ENCODE results near the gene MT1F. TPM values are rescaled to one million over a fixed set of nuclear protein-coding genes. Genes with fewer than 3 reads are reported as not detected.
"Not testable (repeated sequence)": the region's sequence is repeated elsewhere in the genome, so short reads cannot be mapped to it uniquely, and the experiment has no call there.

The MT1F gene
- total RNA-seq, 2 experiments from 2014 or later = 15.8 to 16.4 TPM

- DNase-seq; POLR2A ChIA-PET; H3K4me3 Mint-ChIP-seq; H3K27ac Mint-ChIP-seq; H3K9me3 Mint-ChIP-seq; H3K36me3 Mint-ChIP-seq (ENCODE audit: low read depth): not testable (repeated sequence)
- Mint-ChIP-seq H3K4me1 (peaks cover 36% of the 10 kb centered on the region), H3K27me3 (peaks cover 82% of the 10 kb centered on the region)
- CTCF ChIA-PET = interaction anchor here (1.6 kb wide), 1 partner anchor 29 kb away, joined by 5 read pairs; no protein-coding TSS in a partner anchor
Measured at GRCh38 chr16:56671691-56672090, 13.9 kb downstream of the MT1F start.

- DNase-seq; H3K27ac Mint-ChIP-seq; H3K9me3 Mint-ChIP-seq; POLR2A ChIA-PET; H3K36me3 Mint-ChIP-seq (ENCODE audit: low read depth); H3K4me3 Mint-ChIP-seq: not testable (repeated sequence)
- peaks cover 78% of the 10 kb centered on the region for H3K27me3 Mint-ChIP-seq
- CTCF ChIA-PET = interaction anchor here (1.0 to 1.6 kb wide), 2 partner anchors 29 to 96 kb away, joined by 3 to 5 read pairs; no protein-coding TSS in a partner anchor
- peaks cover 36% of the 10 kb centered on the region for H3K4me1 Mint-ChIP-seq
Measured at GRCh38 chr16:56672171-56672570, 14.4 kb downstream of the MT1F start.

GRCh38 chr16:56672761-56673536, 15.2 kb downstream of the MT1F start:
- CTCF ChIA-PET = interaction anchor here (0.8 to 1.7 kb wide), 5 partner anchors 12 to 116 kb away, joined by 3 to 8 read pairs (median 3); no protein-coding TSS in a partner anchor
- Mint-ChIP-seq H3K36me3 (ENCODE audit: low read depth) (no peaks in the 10 kb centered on the region), H3K27me3 (peaks cover 72% of the 10 kb centered on the region), H3K9me3 (no peaks in the 10 kb centered on the region), H3K4me3 (no peak overlapping the region), H3K27ac (no peak overlapping the region), H3K4me1 (peaks cover 30% of the 10 kb centered on the region)
- POLR2A ChIA-PET = interaction anchor here (0.6 to 0.8 kb wide), 2 partner anchors 11 to 29 kb away, joined by 3 read pairs; no protein-coding TSS in a partner anchor
- no peak for DNase-seq

GRCh38 chr16:56673921-56674320, 16.2 kb downstream of the MT1F start:
- Mint-ChIP-seq H3K27me3 (peaks cover 64% of the 10 kb centered on the region), H3K27ac (no peak overlapping the region), H3K36me3 (ENCODE audit: low read depth) (no peaks in the 10 kb centered on the region), H3K4me3 (no peak overlapping the region), H3K4me1 (peaks cover 22% of the 10 kb centered on the region), H3K9me3 (no peaks in the 10 kb centered on the region)
- ChIA-PET POLR2A (interaction anchor here (0.6 to 1.1 kb wide), 2 partner anchors 8 to 10 kb away, joined by 3 to 5 read pairs; partner anchors contain the start of gene MT1X), CTCF (interaction anchor here (1.0 to 1.7 kb wide), 3 partner anchors 28 to 254 kb away, joined by 3 to 8 read pairs (median 3); no protein-coding TSS in a partner anchor)
- no peak for DNase-seq

DNA sequence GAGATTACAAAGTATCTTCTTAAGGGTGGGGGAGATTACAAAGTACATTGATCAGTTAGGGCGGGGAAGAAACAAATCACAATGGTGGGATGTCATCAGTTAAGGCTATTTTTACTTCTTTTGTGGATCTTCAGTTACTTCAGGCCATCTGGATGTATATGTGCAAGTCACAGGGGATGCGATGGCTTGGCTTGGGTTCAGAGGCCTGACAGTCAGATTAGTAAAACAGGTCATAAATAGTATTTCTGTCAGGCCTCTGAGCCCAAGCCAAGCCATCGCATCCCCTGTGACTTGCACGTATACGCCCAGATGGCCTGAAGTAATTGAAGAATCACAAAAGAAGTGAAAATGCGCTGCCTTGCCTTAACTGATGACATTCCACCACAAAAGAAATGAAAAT, 16.8 kb downstream of the MT1F start:
- POLR2A ChIA-PET = interaction anchor here (1.1 kb wide), 1 partner anchor 8 kb away, joined by 5 read pairs; the partner anchor contains the start of gene MT1X
- Mint-ChIP-seq H3K27me3 (peaks cover 58% of the 10 kb centered on the region), H3K4me1 (peaks cover 18% of the 10 kb centered on the region)
- CTCF ChIA-PET = interaction anchor here (1.2 to 1.7 kb wide), 2 partner anchors 27 to 253 kb away, joined by 3 to 8 read pairs; no protein-coding TSS in a partner anchor
- H3K27ac Mint-ChIP-seq; H3K4me3 Mint-ChIP-seq; H3K9me3 Mint-ChIP-seq; H3K36me3 Mint-ChIP-seq (ENCODE audit: low read depth); DNase-seq: not testable (repeated sequence)

DNA sequence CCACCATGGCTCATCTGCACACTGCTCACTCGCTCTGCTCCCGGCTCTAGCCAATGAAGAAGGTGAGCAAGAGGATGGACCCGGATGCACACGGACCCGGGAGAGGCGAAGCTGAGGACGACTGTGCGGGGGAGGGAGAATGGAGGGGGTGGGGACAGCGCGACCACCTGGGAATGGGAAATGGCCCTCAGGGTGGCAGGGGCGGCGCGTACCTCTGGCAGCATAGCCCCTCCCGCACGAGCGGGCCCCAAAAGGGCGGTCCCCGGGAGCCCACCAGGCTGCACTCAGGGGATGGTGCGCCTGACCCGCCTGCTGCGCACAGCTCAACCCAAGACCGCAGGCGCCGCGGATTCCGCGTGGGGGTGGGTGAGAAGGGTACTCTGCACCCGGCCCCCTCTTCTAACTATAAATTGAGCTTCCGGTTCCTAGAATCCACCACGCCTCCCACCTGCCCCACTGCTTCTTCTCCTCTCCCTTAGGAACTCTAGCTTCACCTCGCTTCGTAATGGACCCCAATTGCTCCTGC, 18.0 kb downstream of the MT1F start:
- CTCF ChIA-PET = interaction anchor here (0.7 to 1.6 kb wide), 3 partner anchors 14 to 32 kb away, joined by 3 to 12 read pairs (median 3); no protein-coding TSS in a partner anchor
- H3K27ac Mint-ChIP-seq = no peak overlapping the region

GRCh38 chr16:56677474-56677873, 19.7 kb downstream of the MT1F start:
- no peaks in the 10 kb centered on the region for H3K9me3 Mint-ChIP-seq
- POLR2A ChIA-PET = no interaction called here
- no peak for DNase-seq
- peaks cover 30% of the 10 kb centered on the region for H3K4me1 Mint-ChIP-seq
- peaks cover 30% of the 10 kb centered on the region for H3K27me3 Mint-ChIP-seq
- no peaks in the 10 kb centered on the region for H3K36me3 Mint-ChIP-seq (ENCODE audit: low read depth)
- H3K27ac Mint-ChIP-seq = no peak overlapping the region
- CTCF ChIA-PET = no interaction called here
- H3K4me3 Mint-ChIP-seq = no peak overlapping the region

More for the DNA sequence above, 18.0 kb downstream of the MT1F start:
- H3K27me3 Mint-ChIP-seq = peaks cover 46% of the 10 kb centered on the region
- peak overlapping the region; percentile 44 for H3K4me3 Mint-ChIP-seq
- H3K9me3 Mint-ChIP-seq = no peaks in the 10 kb centered on the region
- peak; percentile 60 for DNase-seq
- H3K4me1 Mint-ChIP-seq = peaks cover 21% of the 10 kb centered on the region
- POLR2A ChIA-PET = interaction anchor here (0.7 to 1.7 kb wide), 2 partner anchors 13 to 26 kb away, joined by 6 to 8 read pairs; no protein-coding TSS in a partner anchor
- H3K36me3 Mint-ChIP-seq (ENCODE audit: low read depth) = no peaks in the 10 kb centered on the region

DNA sequence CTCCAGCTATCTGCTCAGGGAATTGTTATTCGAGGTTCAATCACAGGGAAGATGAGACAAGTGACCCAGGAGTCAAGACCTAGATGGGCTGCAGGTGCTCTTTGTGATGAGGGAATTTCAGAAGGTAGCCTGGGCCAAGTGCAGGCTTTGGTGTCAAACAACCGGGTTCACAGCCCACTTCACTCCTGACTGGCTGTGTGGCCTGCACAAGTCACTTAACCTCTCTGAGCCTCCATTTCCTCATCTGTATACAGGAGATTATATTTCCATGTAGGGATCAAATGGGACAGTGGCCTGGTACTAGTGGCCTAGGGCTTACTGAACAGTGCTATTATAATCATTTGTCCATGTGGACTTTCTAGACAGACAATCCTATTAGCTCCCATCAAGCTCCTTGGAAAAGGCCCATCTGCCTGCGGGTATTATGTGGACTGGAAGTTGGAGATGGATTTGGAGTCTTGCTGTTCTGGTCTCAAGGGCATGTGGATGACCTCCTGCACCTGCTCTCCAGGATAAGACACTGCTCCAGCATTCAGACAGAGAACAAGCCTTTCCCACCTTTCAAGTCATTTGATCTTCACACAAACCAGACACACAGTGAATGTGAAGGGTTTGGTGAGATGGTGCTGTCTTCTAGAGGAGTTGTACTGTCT, 21.4 kb downstream of the MT1F start:
- POLR2A ChIA-PET = interaction anchor here (0.6 to 1.8 kb wide), 3 partner anchors 11 to 257 kb away, joined by 3 to 4 read pairs (median 4); partner anchors contain the start of genes MT1F and MT1G
- Mint-ChIP-seq H3K4me3 (no peak overlapping the region), H3K36me3 (ENCODE audit: low read depth) (peaks cover 2% of the 10 kb centered on the region), H3K27ac (no peak overlapping the region), H3K27me3 (peaks cover 15% of the 10 kb centered on the region), H3K4me1 (peaks cover 42% of the 10 kb centered on the region), H3K9me3 (no peaks in the 10 kb centered on the region)
- CTCF ChIA-PET = interaction anchor here (0.6 kb wide), 1 partner anchor 238 kb away, joined by 5 read pairs; no protein-coding TSS in a partner anchor
- no peak for DNase-seq

DNA sequence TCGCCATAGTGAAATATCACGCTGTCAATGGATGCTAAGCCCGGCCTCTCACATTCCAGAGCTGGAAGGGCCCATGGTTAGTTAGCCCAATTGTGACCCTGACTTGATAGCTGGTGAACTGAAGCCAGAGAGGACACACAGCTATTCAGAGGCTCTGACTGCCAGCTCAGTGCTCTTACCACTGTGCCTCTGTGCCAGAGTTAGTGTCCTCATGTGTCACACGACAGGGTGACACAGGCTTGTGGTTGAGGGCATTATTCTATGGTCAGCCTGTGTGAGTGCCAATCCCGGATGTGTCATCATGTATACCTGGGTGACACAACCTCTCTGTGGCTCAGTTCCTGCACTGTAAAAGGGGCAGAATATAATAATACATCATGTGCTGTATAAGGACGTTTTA, 22.1 kb downstream of the MT1F start:
- POLR2A ChIA-PET = interaction anchor here (0.6 to 1.8 kb wide), 3 partner anchors 11 to 257 kb away, joined by 3 to 4 read pairs (median 4); partner anchors contain the start of genes MT1F and MT1G
- Mint-ChIP-seq H3K4me3 (no peak overlapping the region), H3K27ac (no peak overlapping the region), H3K36me3 (ENCODE audit: low read depth) (peaks cover 5% of the 10 kb centered on the region), H3K9me3 (no peaks in the 10 kb centered on the region), H3K4me1 (peaks cover 41% of the 10 kb centered on the region), H3K27me3 (peaks cover 11% of the 10 kb centered on the region)
- CTCF ChIA-PET = no interaction called here
- DNase-seq = no peak

- Mint-ChIP-seq H3K36me3 (ENCODE audit: low read depth) (peaks cover 9% of the 10 kb centered on the region), H3K4me1 (peaks cover 30% of the 10 kb centered on the region), H3K27ac (peak within 1 kb of the TSS; percentile 92), H3K27me3 (no peaks in the 10 kb centered on the region), H3K9me3 (no peaks in the 10 kb centered on the region), H3K4me3 (peak within 1 kb of the TSS; percentile 89)
- DNase-seq = peak; percentile 95
- CTCF ChIA-PET = interaction anchor here (0.6 to 5.0 kb wide), 7 partner anchors 14 to 403 kb away, joined by 3 to 30 read pairs (median 4); no protein-coding TSS in a partner anchor
- POLR2A ChIA-PET = interaction anchor here (0.7 to 2.5 kb wide), 32 partner anchors 8 to 249 kb away, joined by 3 to 29 read pairs (median 5); partner anchors contain the start of genes MT1E, MT1G, MT1H and MT2A
Measured at GRCh38 chr16:56681939-56682702, 24.4 kb downstream of the MT1F start, which contains the start of gene MT1X. MT1X (plus strand) TSS chr16:56682470; CDS start chr16:56682541, 71 bp downstream.

DNA sequence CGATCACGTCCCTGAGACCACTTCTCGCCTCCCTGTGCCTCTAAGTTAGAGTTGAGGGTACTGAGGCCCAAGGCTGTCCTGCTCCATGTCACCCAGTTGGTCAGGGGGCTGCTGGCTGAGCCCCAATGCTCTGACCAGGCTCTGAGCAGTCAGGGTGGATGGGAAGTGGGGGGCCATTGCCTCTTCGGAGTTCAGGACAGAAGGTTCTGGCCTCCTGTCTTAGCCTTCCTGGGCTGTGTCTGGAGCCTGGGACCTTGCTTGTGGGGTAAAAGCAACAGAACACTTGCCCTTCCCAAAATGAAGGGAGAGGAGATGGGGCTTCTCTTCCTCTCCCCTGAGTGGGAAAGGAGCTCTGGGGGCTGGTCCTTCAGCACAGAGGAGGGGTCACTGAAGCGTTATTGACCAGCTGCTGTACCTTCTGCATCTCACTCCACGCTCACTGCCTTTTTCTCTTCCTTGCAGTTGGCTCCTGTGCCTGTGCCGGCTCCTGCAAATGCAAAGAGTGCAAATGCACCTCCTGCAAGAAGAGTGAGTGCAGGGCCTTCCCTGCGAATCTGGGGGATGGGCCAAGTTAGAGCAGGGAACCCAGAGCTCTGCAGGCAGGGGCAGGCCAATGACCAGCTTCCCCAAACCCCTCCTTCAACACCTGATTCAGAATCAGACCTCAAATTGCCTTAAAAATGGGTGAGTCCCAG, 25.1 kb downstream of the MT1F start:
- peaks cover 30% of the 10 kb centered on the region for H3K4me1 Mint-ChIP-seq
- no peaks in the 10 kb centered on the region for H3K9me3 Mint-ChIP-seq
- POLR2A ChIA-PET = interaction anchor here (0.7 to 2.5 kb wide), 32 partner anchors 9 to 248 kb away, joined by 3 to 29 read pairs (median 5); partner anchors contain the start of genes MT1E, MT1G, MT1H and MT2A
- peak overlapping the region; percentile 44 for H3K27ac Mint-ChIP-seq
- H3K4me3 Mint-ChIP-seq = peak overlapping the region; percentile 89
- H3K27me3 Mint-ChIP-seq = no peaks in the 10 kb centered on the region
- no peak for DNase-seq
- CTCF ChIA-PET = interaction anchor here (0.6 to 5.0 kb wide), 7 partner anchors 13 to 404 kb away, joined by 3 to 30 read pairs (median 4); no protein-coding TSS in a partner anchor
- H3K36me3 Mint-ChIP-seq (ENCODE audit: low read depth) = peaks cover 9% of the 10 kb centered on the region

Measured in activated CD4-positive, alpha-beta memory T cell treated with anti-CD3 and anti-CD28 coated beads, Interleukin-2, amount 10 ng/mL, durations not matched to agents 7 days and 5 days (primary cell).